AG09319 (cell line): ENCODE results near the gene EPM2A.
"Not testable (repeated sequence)": the region's sequence is repeated elsewhere in the genome, so short reads cannot be mapped to it uniquely, and the experiment has no call there.

ENCODE experiments used
- DNase-seq: peaks from one replicate; pipeline ENCODE4 v3.0.0-alpha.2; 2010; ENCODE audit warnings: low read depth; ENCODE audit errors: extremely low read depth
- CTCF ChIP-seq: IDR thresholded peaks from 2 replicates; pipeline ENCODE4 v1.5.1; 2011; ENCODE audit warnings: low read depth, mild to moderate bottlenecking, inconsistent platforms, low read length, moderate library complexity

EPM2A gene

GRCh38 chr6:145704143-145704781 is 31.1 kb downstream of the EPM2A start:
- TF ChIP-seq CTCF: peak; percentile 37
- DNase-seq: no peak

GRCh38 chr6:145699462-145699861 is 35.9 kb downstream of the EPM2A start:
- DNase-seq: no peak
- no peak for TF ChIP-seq CTCF

GRCh38 chr6:145697401-145697800 is 37.9 kb downstream of the EPM2A start:
- not testable (repeated sequence) for DNase-seq

GRCh38 chr6:145694083-145694737 is 41.1 kb downstream of the EPM2A start:
- TF ChIP-seq CTCF: no peak
- DNase-seq: no peak

GRCh38 chr6:145690969-145691368 is 44.4 kb downstream of the EPM2A start:
- TF ChIP-seq CTCF: no peak
- no peak for DNase-seq

GRCh38 chr6:145689529-145689928 is 45.8 kb downstream of the EPM2A start:
- TF ChIP-seq CTCF: no peak
- no peak for DNase-seq

GRCh38 chr6:145688493-145688905 is 46.8 kb downstream of the EPM2A start:
- TF ChIP-seq CTCF: no peak
- peak; percentile 16 for DNase-seq

GRCh38 chr6:145685932-145686331 is 49.4 kb downstream of the EPM2A start:
- DNase-seq: no peak
- no peak for TF ChIP-seq CTCF
